B cell (primary cell): ENCODE data around the gene BOC. TPM values are rescaled to one million over a fixed set of nuclear protein-coding genes. Genes with fewer than 3 reads are reported as not detected.

Experiments
- ATAC-seq: fragments of 200-7000 bp; cut with Tn5 transposase; one replicate; pipeline ENCODE4 v1.10.0; 2021; ENCODE audit warnings: low read depth, mild to moderate bottlenecking, moderate number of reproducible peaks, moderate library complexity
- CTCF ChIA-PET: fragments of 350-600 bp; sonication (Branson Sonifier 250); formaldehyde crosslinking; loops from one replicate; lab custom pipeline; 2021; ENCODE audit warnings: antibody characterized with exemption, inconsistent platforms; lab: Charles Lee
- POLR2A ChIA-PET: fragments of 350-600 bp; sonication (Branson Sonifier 250); formaldehyde crosslinking; loops from one replicate; lab custom pipeline; 2021; ENCODE audit warnings: antibody characterized with exemption; lab: Charles Lee
- DNase-seq: peaks from one replicate; pipeline ENCODE4 v3.0.0; 2013
- H2AFZ ChIP-seq: 2 replicates; pipeline ENCODE4 v1.6.1; 2012; ENCODE audit warnings: mild to moderate bottlenecking, low read depth, low read length; ENCODE audit not compliant: insufficient read depth, poor library complexity, severe bottlenecking
- H3K27ac ChIP-seq, 2 donors: 1 replicate in 1 of 2; 2 replicates in 1 of 2; pipeline ENCODE4 v1.5.1; 2012 to 2013; ENCODE audit warnings: low read length in 2 of 2, mild to moderate bottlenecking in 2 of 2, moderate library complexity in 1 of 2
- H3K27me3 ChIP-seq, 4 experiments: fragments of 200-600 bp in 1 of 4; sonication (generic) in 1 of 4; replicated peaks in 1 of 4; 1 replicate in 2 of 4; 2 replicates in 2 of 4; pipeline versions ENCODE4 v1.6.1 to v1.7.0; 2013 to 2016; ENCODE audit warnings: low read length in 3 of 4, mild to moderate bottlenecking in 2 of 4, mixed read lengths in 1 of 4, moderate library complexity in 1 of 4; ENCODE audit not compliant: insufficient read depth in 4 of 4, control insufficient read depth in 3 of 4; ENCODE audit errors: control extremely low read depth in 1 of 4
- H3K36me3 ChIP-seq, 2 experiments: replicated peaks in 1 of 2; 1 replicate in 1 of 2; 2 replicates in 1 of 2; pipeline versions ENCODE4 v1.6.1 to v1.7.1; 2013; ENCODE audit warnings: low read length in 1 of 2; ENCODE audit not compliant: insufficient read depth in 2 of 2, control insufficient read depth in 1 of 2; ENCODE audit errors: control extremely low read depth in 1 of 2, extremely low read depth in 1 of 2
- H3K4me1 ChIP-seq, 2 donors: fragments of 200-600 bp in 1 of 2; sonication (generic) in 1 of 2; 1 replicate in 1 of 2; 2 replicates in 1 of 2; pipeline versions ENCODE4 v1.5.1 to v1.6.1; 2013 to 2017; ENCODE audit warnings: low read length in 2 of 2; ENCODE audit not compliant: control insufficient read depth in 2 of 2, insufficient read depth in 2 of 2
- H3K4me2 ChIP-seq: replicated peaks from 2 replicates; pipeline ENCODE3; 2012; ENCODE audit warnings: mild to moderate bottlenecking, low read depth, low read length; ENCODE audit not compliant: poor library complexity, severe bottlenecking
- H3K4me3 ChIP-seq, 5 experiments: fragments of 200-600 bp in 1 of 5; sonication (generic) in 1 of 5; 1 replicate in 3 of 5; 2 replicates in 2 of 5; pipeline versions ENCODE4 v1.5.1 to v1.7.0; 2011 to 2016; ENCODE audit warnings: low read length in 4 of 5, mild to moderate bottlenecking in 4 of 5, low read depth in 2 of 5, control low read depth in 1 of 5, moderate library complexity in 1 of 5; ENCODE audit not compliant: insufficient read depth in 1 of 5; ENCODE audit errors: control extremely low read depth in 1 of 5, extremely low read depth in 1 of 5
- H3K79me2 ChIP-seq: fragments of 200-600 bp; sonication (generic); one replicate; pipeline ENCODE4 v1.6.0; 2016; ENCODE audit warnings: low read length; ENCODE audit not compliant: control insufficient read depth, insufficient read depth
- H3K9ac ChIP-seq: fragments of 200-600 bp; sonication (generic); 2 replicates; pipeline ENCODE4 v1.6.1; 2017; ENCODE audit warnings: mild to moderate bottlenecking, low read length, moderate library complexity
- H3K9me3 ChIP-seq, 3 donors: one replicate each; pipeline versions ENCODE4 v1.6.1 to v1.7.1; 2013; ENCODE audit warnings: low read length in 2 of 3; ENCODE audit not compliant: control insufficient read depth in 2 of 3, insufficient read depth in 1 of 3; ENCODE audit errors: control extremely low read depth in 1 of 3
- H4K20me1 ChIP-seq: 2 replicates; pipeline ENCODE4 v1.6.0; 2012; ENCODE audit warnings: mild to moderate bottlenecking, low read length; ENCODE audit not compliant: insufficient read depth, control insufficient read depth, poor library complexity, severe bottlenecking
- H3K27ac Mint-ChIP-seq: one replicate; pipeline ENCODE4 v1.8.0; 2021; ENCODE audit warnings: mixed read lengths
- H3K27me3 Mint-ChIP-seq: one replicate; pipeline ENCODE4 v1.8.0; 2021; ENCODE audit warnings: mixed read lengths
- H3K4me1 Mint-ChIP-seq: one replicate; pipeline ENCODE4 v1.8.0; 2021; ENCODE audit warnings: mixed read lengths
- H3K4me3 Mint-ChIP-seq: one replicate; pipeline ENCODE4 v1.8.0; 2021; ENCODE audit warnings: mixed read lengths
- H3K9me3 Mint-ChIP-seq: one replicate; pipeline ENCODE4 v1.8.0; 2022; ENCODE audit warnings: mixed read lengths; ENCODE audit not compliant: insufficient read depth
- CTCF ChIP-seq: fragments of 200-600 bp; IDR thresholded peaks from one replicate; pipeline ENCODE4 v1.8.0; 2022; ENCODE audit warnings: antibody characterized with exemption, mild to moderate bottlenecking
- EZH2 ChIP-seq: IDR thresholded peaks from 2 replicates; pipeline ENCODE4 v1.6.1; 2012; ENCODE audit warnings: borderline replicate concordance, low read depth, mild to moderate bottlenecking, moderate library complexity, low read length; ENCODE audit not compliant: insufficient read depth, poor library complexity, severe bottlenecking
- WGBS: methylation state at CpG from one replicate; pipeline ENCODE4 v1.1.5; 2013; ENCODE audit warnings: missing lambda C conversion rate; ENCODE audit not compliant: insufficient coverage; 5-methylcytosine and 5-hydroxymethylcytosine counted together
- intact Hi-C: fragments of 100-400 bp; cut with micrococcal nuclease; formaldehyde crosslinking; loops from one replicate; pipeline ENCODE4 v1.10.0; 2022
- polyA plus RNA-seq: library from polyadenylated mRNA; depleted of rRNA; stranded (reverse); fragments of >200 nt; gene quantifications from 2 replicates; pipeline ENCODE4 v1.2.3, GENCODE V29; 2012
- total RNA-seq, 2 donors: library from RNA; stranded (reverse); fragments of 120-200 nt in 1 of 2; gene quantifications; 1 replicate in 1 of 2; 2 replicates in 1 of 2; pipeline versions ENCODE4 v1.2.3 to v1.2.4, GENCODE V29; 2013 to 2022

The BOC gene
- total and polyA plus RNA-seq, 2 donors (not counting 1 experiment from before 2014, with no cell fraction given), result 0.12 to 2.0 TPM

DNA sequence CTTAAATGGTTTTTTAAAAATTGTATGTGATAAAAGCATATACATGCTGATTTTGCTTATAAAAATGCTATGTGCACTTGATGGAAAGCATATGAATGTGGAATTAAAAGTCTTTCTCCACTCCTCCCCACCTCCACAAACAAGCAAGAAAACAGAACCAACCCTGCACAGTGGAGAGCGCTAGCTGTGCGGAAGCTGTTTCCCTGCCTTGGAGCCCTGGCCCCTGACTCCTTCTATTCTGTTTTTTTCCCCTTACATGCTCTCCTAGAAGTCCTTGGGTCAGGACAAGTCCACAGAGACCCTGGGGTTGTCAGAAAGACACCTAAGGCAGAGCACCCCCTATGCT, 64.2 kb downstream of the BOC start:
- Histone ChIP-seq H3K9me3 (peaks cover 0 to 2% (median 0%) of the 10 kb centered on the region in 3 donors), H2AFZ (peak overlapping the region; percentile 79), H3K27me3 (no peaks in the 10 kb centered on the region), H3K4me1 (peaks cover 28 to 38% of the 10 kb centered on the region in 2 donors), H3K79me2 (no peaks in the 10 kb centered on the region), H4K20me1 (no peaks in the 10 kb centered on the region), H3K4me3 (no peak overlapping the region), H3K4me2 (peak overlapping the region; percentile 67), H3K36me3 (no peaks in the 10 kb centered on the region), H3K27ac (peak overlapping the region; percentile 60 to 63), H3K9ac (no peak overlapping the region)
- ATAC-seq, result no peak
- H3K27ac Mint-ChIP-seq, result peak overlapping the region; percentile 92
- no peaks in the 10 kb centered on the region for H3K9me3 Mint-ChIP-seq
- intact Hi-C loops, result no loop called here
- ChIA-PET CTCF (interaction anchor here (1.4 to 3.3 kb wide), 2 partner anchors 13 to 140 kb away, joined by 3 to 18 read pairs; no protein-coding TSS in a partner anchor), POLR2A (no interaction called here)
- H3K4me1 Mint-ChIP-seq, result peaks cover 36% of the 10 kb centered on the region
- no peak for DNase-seq
- H3K27me3 Mint-ChIP-seq, result no peaks in the 10 kb centered on the region
- H3K4me3 Mint-ChIP-seq, result peak overlapping the region; percentile 89
- TF ChIP-seq CTCF, result no peak
- TF ChIP-seq EZH2, result no peak
- WGBS, result 100% methylated on average over 2 of the region's 2 CpGs

DNA sequence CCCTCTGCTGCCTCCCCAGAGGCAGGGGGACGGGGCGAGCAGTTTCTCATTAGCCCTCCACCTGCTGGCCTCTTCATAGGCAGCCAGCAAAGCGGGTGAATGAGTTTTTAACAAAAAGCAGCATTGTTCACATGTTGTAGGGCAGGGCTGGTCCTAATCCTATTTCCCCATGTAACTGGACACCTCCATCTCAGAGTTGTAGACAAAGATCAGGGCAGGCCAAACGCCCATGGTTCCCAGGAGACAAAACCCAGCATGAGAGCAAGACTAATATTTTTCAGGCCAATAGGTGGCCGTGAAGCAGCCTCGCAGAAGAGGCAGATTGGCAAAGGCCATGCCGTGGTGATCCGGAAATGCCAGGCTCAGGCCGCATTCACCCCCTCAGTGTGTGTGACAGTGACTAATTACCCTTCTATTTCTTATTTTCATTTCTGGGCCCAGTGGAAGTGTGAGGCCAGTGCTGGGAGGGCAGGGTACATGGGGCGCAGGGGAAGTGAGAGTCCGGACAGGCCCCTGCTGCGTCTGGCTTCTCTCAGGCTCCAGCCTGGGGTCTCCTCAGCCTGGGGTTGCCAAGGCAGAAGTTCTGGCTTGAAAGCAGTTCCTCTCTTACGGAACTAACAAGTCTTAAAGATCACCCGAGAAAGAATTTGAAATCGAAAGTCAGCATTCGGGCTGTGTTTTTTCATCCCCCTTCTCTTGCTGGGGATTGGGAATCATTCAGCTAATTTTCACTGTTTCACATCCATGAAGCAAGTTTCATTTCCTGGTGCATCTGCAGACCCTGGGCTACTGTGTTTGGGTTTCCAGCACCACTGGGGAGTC, 64.8 kb downstream of the BOC start:
- intact Hi-C loops, result no loop called here
- H3K27ac Mint-ChIP-seq, result peak overlapping the region; percentile 92
- Histone ChIP-seq H3K27me3 (no peaks in the 10 kb centered on the region), H3K4me1 (peaks cover 28 to 38% of the 10 kb centered on the region in 2 donors), H3K79me2 (no peaks in the 10 kb centered on the region), H3K36me3 (no peaks in the 10 kb centered on the region), H3K27ac (peak overlapping the region; percentile 60 to 63), H3K9ac (peak overlapping the region; percentile 60), H3K9me3 (peaks cover 0 to 2% (median 0%) of the 10 kb centered on the region in 3 donors), H3K4me2 (peak overlapping the region; percentile 67), H2AFZ (peak overlapping the region; percentile 79), H4K20me1 (no peaks in the 10 kb centered on the region), H3K4me3 (peak overlapping the region in 4 of 5 experiments; percentile 20 to 50 (median 42))
- DNase-seq (peak; percentile 53), ATAC-seq (peak; percentile 74)
- no peaks in the 10 kb centered on the region for H3K9me3 Mint-ChIP-seq
- H3K4me1 Mint-ChIP-seq, result peaks cover 38% of the 10 kb centered on the region
- TF ChIP-seq EZH2 (no peak), CTCF (no peak)
- ChIA-PET CTCF (interaction anchor here (1.0 to 4.4 kb wide), 5 partner anchors 13 to 633 kb away, joined by 3 to 35 read pairs (median 5); no protein-coding TSS in a partner anchor), POLR2A (no interaction called here)
- no peaks in the 10 kb centered on the region for H3K27me3 Mint-ChIP-seq
- 36% methylated on average over 9 of the region's 16 CpGs for WGBS
- peak overlapping the region; percentile 89 for H3K4me3 Mint-ChIP-seq
